Psoas muscle (tissue), 8 donors: Measurements from ENCODE around the gene CCDC18. TPM values are rescaled to one million over a fixed set of nuclear protein-coding genes. Genes with fewer than 3 reads are reported as not detected.

Experiments used
- ATAC-seq, 4 donors: fragments of 200-7000 bp; cut with Tn5 transposase; one replicate each; pipeline ENCODE4 v1.9.1; 2020; ENCODE audit warnings: moderate library complexity in 3 of 4, mild to moderate bottlenecking in 2 of 4
- DNase-seq, 2 donors: peaks; one replicate each; pipeline ENCODE4 v3.0.0-alpha.2; 2020
- H3K27ac ChIP-seq: fragments of 200-600 bp; one replicate; pipeline ENCODE4 v1.8.0; 2022
- H3K27me3 ChIP-seq, 3 donors: fragments of 200-600 bp in 1 of 3; one replicate each; pipeline versions ENCODE4 v1.6.1 to v1.8.0; 2013 to 2022; ENCODE audit warnings: low read length in 2 of 3, mild to moderate bottlenecking in 2 of 3, moderate library complexity in 1 of 3; ENCODE audit not compliant: insufficient read depth in 3 of 3
- H3K36me3 ChIP-seq, 2 donors: fragments of 200-600 bp in 1 of 2; one replicate each; pipeline versions ENCODE4 v1.6.1 to v1.8.0; 2013 to 2022; ENCODE audit warnings: low read depth in 1 of 2, mild to moderate bottlenecking in 1 of 2, moderate library complexity in 1 of 2; ENCODE audit not compliant: insufficient read depth in 1 of 2
- H3K4me1 ChIP-seq: fragments of 200-600 bp; one replicate; pipeline ENCODE4 v1.8.0; 2022
- H3K4me3 ChIP-seq: fragments of 200-600 bp; one replicate; pipeline ENCODE4 v1.8.0; 2022; ENCODE audit warnings: mild to moderate bottlenecking
- H3K9me3 ChIP-seq: fragments of 200-600 bp; one replicate; pipeline ENCODE4 v1.8.0; 2022
- CTCF ChIP-seq: fragments of 200-600 bp; IDR thresholded peaks from one replicate; pipeline ENCODE4 v1.8.0; 2022; ENCODE audit warnings: antibody characterized with exemption
- WGBS, 3 donors: extraction: QIAGEN DNeasy Blood & Tissue Kit; methylation state at CpG; one replicate each; pipeline versions ENCODE4 v1.1.6 to v1.1.7; 2013; 5-methylcytosine and 5-hydroxymethylcytosine counted together
- intact Hi-C, 2 donors: fragments of 100-400 bp; cut with DNase I; formaldehyde crosslinking; loops; one replicate each; pipeline versions ENCODE4 v1.11.0 to v1.14.2; 2022
- polyA plus RNA-seq, 3 donors: library from polyadenylated mRNA; stranded (reverse); fragments of 200-250 nt; gene quantifications; one replicate each; pipeline ENCODE4 v1.2.3, GENCODE V29; 2013
- total RNA-seq, 4 donors: library from RNA; stranded (reverse); fragmentation: NEBNext Ultra II Directional in 2 of 4; extraction: Animal tissue kit (Norgen Biotek cat#: 25700) in 2 of 4; gene quantifications; one replicate each; pipeline versions ENCODE4 v1.2.1 to v1.2.4, GENCODE V29; 2021 to 2023
- donor health status: healthy with polysubstance abuse.
- donor health status: DM: no; HTN: no; CAD: no; lungs with moderate emphysema.
- donor health status: Bipolar disorder and iron deficiency.
- donor health status: healthy.
- donor health status: DM: yes; HTN: yes; CAD: no.
- donor health status: DM: no; HTN: no; CAD: no.
- donor health status: DM: no; HTN: no; CAD: no.
- donor health status: DM: yes; HTN: yes; CAD: no.

CCDC18 gene
- total and polyA plus RNA-seq, 7 donors = 3.1 to 4.6 (median 4.0) TPM

- ATAC-seq (peak in 1 of 4 donors; percentile 13), DNase-seq (no peak)
- no peak overlapping the region for H3K27ac ChIP-seq
- intact Hi-C loops = no loop called here
- TF ChIP-seq CTCF = no peak
- no peak overlapping the region for H3K4me3 ChIP-seq
- H3K4me1 ChIP-seq = peaks cover 8% of the 10 kb centered on the region
- WGBS, 3 donors = 35 to 51% (median 37%) methylated on average over 7 of the region's 7 CpGs
- H3K9me3 ChIP-seq = no peaks in the 10 kb centered on the region
- no peaks in the 10 kb centered on the region for H3K27me3 ChIP-seq
- H3K36me3 ChIP-seq = peaks cover 8 to 49% of the 10 kb centered on the region in 2 donors
Observed at GRCh38 chr1:93148001-93148400, 32.5 kb upstream of the CCDC18 start.

GRCh38 chr1:93150729-93151128 is 29.8 kb upstream of the CCDC18 start:
- Histone ChIP-seq H3K4me1 (peaks cover 8% of the 10 kb centered on the region), H3K9me3 (no peaks in the 10 kb centered on the region), H3K27ac (no peak overlapping the region), H3K27me3 (no peaks in the 10 kb centered on the region), H3K4me3 (no peak overlapping the region), H3K36me3 (peaks cover 8 to 73% of the 10 kb centered on the region in 2 donors)
- no peak for DNase-seq
- TF ChIP-seq CTCF = no peak
- ATAC-seq = no peak
- intact Hi-C loops = no loop called here
- 23 to 42% (median 25%) methylated on average over 1 of the region's 1 CpG for WGBS, 3 donors

- Histone ChIP-seq H3K4me1 (peaks cover 8% of the 10 kb centered on the region), H3K27me3 (no peaks in the 10 kb centered on the region), H3K36me3 (peaks cover 8 to 81% of the 10 kb centered on the region in 2 donors), H3K27ac (no peak overlapping the region), H3K9me3 (no peaks in the 10 kb centered on the region), H3K4me3 (no peak overlapping the region)
- DNase-seq (no peak), ATAC-seq (no peak)
- intact Hi-C loops = no loop called here
- no peak for TF ChIP-seq CTCF
Observed at GRCh38 chr1:93151474-93151873, 29.1 kb upstream of the CCDC18 start.

- ATAC-seq = no peak
- peaks cover 8 to 94% of the 10 kb centered on the region in 2 donors for H3K36me3 ChIP-seq
- intact Hi-C loops = no loop called here
- H3K4me3 ChIP-seq = no peak overlapping the region
- no peaks in the 10 kb centered on the region for H3K27me3 ChIP-seq
- DNase-seq = no peak
- H3K9me3 ChIP-seq = no peaks in the 10 kb centered on the region
- H3K4me1 ChIP-seq = peaks cover 3% of the 10 kb centered on the region
- no peak for TF ChIP-seq CTCF
- 82 to 90% (median 85%) methylated on average over 2 of the region's 2 CpGs for WGBS, 3 donors
- H3K27ac ChIP-seq = no peak overlapping the region
Observed at GRCh38 chr1:93152835-93153234, 27.7 kb upstream of the CCDC18 start.

GRCh38 chr1:93154898-93155297 is 25.6 kb upstream of the CCDC18 start:
- H3K27me3 ChIP-seq = no peaks in the 10 kb centered on the region
- TF ChIP-seq CTCF = no peak
- intact Hi-C loops = no loop called here
- H3K9me3 ChIP-seq = no peaks in the 10 kb centered on the region
- H3K36me3 ChIP-seq = peaks cover 2 to 95% of the 10 kb centered on the region in 2 donors
- peak overlapping the region; percentile 24 for H3K27ac ChIP-seq
- ATAC-seq (peak in 1 of 4 donors; percentile 33), DNase-seq (no peak)
- no peak overlapping the region for H3K4me3 ChIP-seq
- H3K4me1 ChIP-seq = peaks cover 5% of the 10 kb centered on the region
